ENCODE measurements around the gene DGCR6L. TPM values are rescaled to one million over a fixed set of nuclear protein-coding genes. Genes with fewer than 3 reads are reported as not detected.
"Not testable (repeated sequence)": the region's sequence is repeated elsewhere in the genome, so short reads cannot be mapped to it uniquely, and the experiment has no call there.

DGCR6L gene
- polyA plus RNA-seq, 2 donors: 43.9 to 44.7 TPM

GRCh38 chr22:20316217-20316843 is 3.5 kb downstream of the DGCR6L start:
- Histone ChIP-seq H3K4me3 (ENCODE audit: low read depth in 1 of 2, low read length in 2 of 2) (no peak overlapping the region), H3K36me3 (ENCODE audit: control insufficient read depth in 2 of 2, insufficient read depth in 2 of 2, low read length in 1 of 2) (peaks cover 0 to 2% of the 10 kb centered on the region in 2 donors), H3K9me3 (ENCODE audit: control insufficient read depth in 2 of 2, insufficient read depth in 1 of 2, low read depth in 1 of 2, low read length in 1 of 2) (no peaks in the 10 kb centered on the region), H3K4me1 (ENCODE audit: control insufficient read depth in 2 of 2, insufficient read depth in 2 of 2, low read length in 1 of 2) (peaks cover 6 to 10% of the 10 kb centered on the region in 2 donors), H3K27me3 (ENCODE audit: control insufficient read depth in 1 of 2, insufficient read depth in 2 of 2, low read length in 2 of 2) (no peaks in the 10 kb centered on the region), H3K27ac (ENCODE audit: low read depth in 2 of 2, low read length in 1 of 2) (no peak overlapping the region)
- 88 to 92% methylated on average over 5 to 12 of the region's 12 CpGs for WGBS, 2 donors

DNA sequence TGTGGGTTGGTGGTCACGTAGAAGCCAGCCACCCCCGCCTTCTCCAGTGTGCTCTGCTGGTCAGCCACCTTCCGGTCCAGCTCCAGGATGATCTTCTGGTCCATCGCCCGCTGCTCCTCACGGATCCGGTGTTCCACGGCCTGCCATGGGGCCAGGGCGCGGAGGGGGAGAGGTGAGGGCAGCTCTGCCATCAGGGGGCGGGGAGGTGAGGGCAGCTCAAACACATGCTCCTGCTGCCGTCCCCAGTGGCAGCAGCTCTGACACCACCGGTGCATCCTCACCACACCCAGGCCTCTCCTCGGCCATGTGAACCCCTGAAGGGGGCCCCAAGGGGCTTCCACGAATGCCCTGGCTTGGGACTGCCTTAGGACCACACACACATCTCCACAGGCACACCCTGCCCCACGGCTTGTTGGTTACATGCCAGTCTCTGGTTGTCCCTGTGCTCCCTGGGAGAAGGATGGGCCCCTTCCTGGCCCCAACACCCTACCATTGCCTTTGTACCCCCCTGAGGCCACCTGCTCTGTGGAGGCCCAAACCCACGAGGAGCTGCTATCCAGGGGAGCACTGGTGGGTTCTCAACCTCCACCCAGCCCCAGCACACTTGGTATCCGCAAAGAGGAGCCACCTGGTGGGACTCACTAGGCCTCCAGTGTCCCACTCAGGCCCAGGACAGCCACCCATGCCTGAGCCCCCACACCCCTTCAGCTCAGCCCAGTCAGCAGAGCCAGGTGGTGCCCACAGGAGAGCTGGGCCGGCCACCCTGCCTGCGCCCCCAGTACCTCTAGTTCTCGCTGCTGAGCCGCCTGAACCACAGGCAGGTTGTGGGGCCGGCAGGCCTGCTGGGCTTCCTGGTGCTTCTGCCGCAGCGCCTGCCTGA is 4.3 kb downstream of the DGCR6L start:
- 83 to 87% methylated on average over 24 to 25 of the region's 25 CpGs for WGBS, 2 donors
- Histone ChIP-seq H3K27me3 (ENCODE audit: control insufficient read depth in 1 of 2, insufficient read depth in 2 of 2, low read length in 2 of 2) (no peaks in the 10 kb centered on the region), H3K36me3 (ENCODE audit: control insufficient read depth in 2 of 2, insufficient read depth in 2 of 2, low read length in 1 of 2) (peaks cover 0 to 2% of the 10 kb centered on the region in 2 donors), H3K27ac (ENCODE audit: low read depth in 2 of 2, low read length in 1 of 2) (no peak overlapping the region), H3K4me3 (ENCODE audit: low read depth in 1 of 2, low read length in 2 of 2) (no peak overlapping the region), H3K9me3 (ENCODE audit: control insufficient read depth in 2 of 2, insufficient read depth in 1 of 2, low read depth in 1 of 2, low read length in 1 of 2) (no peaks in the 10 kb centered on the region), H3K4me1 (ENCODE audit: control insufficient read depth in 2 of 2, insufficient read depth in 2 of 2, low read length in 1 of 2) (peaks cover 6 to 7% of the 10 kb centered on the region in 2 donors)

GRCh38 chr22:20314741-20315336 is 5.0 kb downstream of the DGCR6L start:
- H3K9me3 ChIP-seq (ENCODE audit: control insufficient read depth in 2 of 2, insufficient read depth in 1 of 2, low read depth in 1 of 2, low read length in 1 of 2); H3K4me1 ChIP-seq (ENCODE audit: control insufficient read depth in 2 of 2, insufficient read depth in 2 of 2, low read length in 1 of 2); H3K27me3 ChIP-seq (ENCODE audit: control insufficient read depth in 1 of 2, insufficient read depth in 2 of 2, low read length in 2 of 2); H3K27ac ChIP-seq (ENCODE audit: low read depth in 2 of 2, low read length in 1 of 2); H3K4me3 ChIP-seq (ENCODE audit: low read depth in 1 of 2, low read length in 2 of 2); H3K36me3 ChIP-seq (ENCODE audit: control insufficient read depth in 2 of 2, insufficient read depth in 2 of 2, low read length in 1 of 2): not testable (repeated sequence)
- WGBS, 2 donors: 91% methylated on average over 12 of the region's 12 CpGs

DNA sequence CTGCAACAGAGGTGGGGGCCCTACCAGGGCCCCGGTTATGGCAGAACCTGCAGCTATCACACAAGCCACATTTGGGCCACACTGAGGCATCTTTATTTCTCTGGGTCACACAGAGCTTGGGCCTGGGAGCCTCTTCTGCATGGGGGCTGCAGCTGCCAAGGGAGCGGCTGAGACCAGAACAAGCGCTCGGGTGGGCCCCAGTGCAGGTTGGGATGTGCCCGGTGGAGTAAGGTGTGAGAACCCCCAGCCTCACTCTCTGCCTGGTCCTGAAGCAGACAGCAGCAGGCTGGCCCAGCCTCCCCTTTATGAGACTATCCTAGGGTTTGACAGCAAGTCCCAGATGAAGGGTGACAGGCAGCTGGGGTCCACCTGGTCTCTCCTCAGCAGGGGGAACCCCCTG is 5.7 kb downstream of the DGCR6L start:
- H3K27me3 ChIP-seq (ENCODE audit: control insufficient read depth in 1 of 2, insufficient read depth in 2 of 2, low read length in 2 of 2); H3K4me1 ChIP-seq (ENCODE audit: control insufficient read depth in 2 of 2, insufficient read depth in 2 of 2, low read length in 1 of 2); H3K4me3 ChIP-seq (ENCODE audit: low read depth in 1 of 2, low read length in 2 of 2); H3K27ac ChIP-seq (ENCODE audit: low read depth in 2 of 2, low read length in 1 of 2); H3K36me3 ChIP-seq (ENCODE audit: control insufficient read depth in 2 of 2, insufficient read depth in 2 of 2, low read length in 1 of 2); H3K9me3 ChIP-seq (ENCODE audit: control insufficient read depth in 2 of 2, insufficient read depth in 1 of 2, low read depth in 1 of 2, low read length in 1 of 2): not testable (repeated sequence)
- WGBS, 2 donors: 86 to 92% methylated on average over 3 to 5 of the region's 5 CpGs

DNA sequence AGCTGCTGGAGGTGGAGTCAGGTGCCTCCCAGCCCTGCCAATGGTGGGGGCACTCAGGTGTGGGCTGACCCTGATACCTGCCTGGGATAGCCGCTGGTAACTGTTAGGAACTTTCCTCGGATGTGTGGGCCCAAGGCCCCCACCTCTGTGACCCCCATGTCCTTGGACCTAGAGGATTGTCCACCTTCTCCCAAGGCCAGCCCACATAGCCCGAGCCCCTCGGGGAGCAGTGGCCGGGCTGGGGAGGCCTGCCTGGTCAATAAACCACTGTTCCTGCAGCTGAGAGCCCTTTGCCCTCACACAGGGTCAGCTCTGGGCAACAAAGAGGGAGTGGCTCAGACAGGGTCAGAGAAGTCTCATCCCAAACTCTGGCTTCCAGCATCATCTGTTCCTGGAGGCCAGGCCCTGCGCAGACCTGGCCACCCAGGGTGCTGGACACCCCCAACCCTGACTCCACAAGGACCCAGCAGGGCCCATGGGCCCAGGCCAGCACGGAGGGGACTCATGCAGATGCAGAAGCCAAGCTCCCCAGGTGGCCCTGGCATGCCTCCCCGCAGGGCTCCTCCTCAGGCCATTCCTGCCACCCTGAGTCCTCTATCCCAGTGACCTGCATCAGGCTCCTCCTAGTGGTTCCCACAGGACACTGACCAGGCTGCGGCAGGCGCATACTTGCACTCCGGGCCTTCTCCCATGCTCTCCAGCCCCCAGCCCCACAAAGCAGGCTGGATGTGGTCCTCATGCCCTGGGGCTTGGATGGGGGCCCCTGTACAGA is 6.4 kb downstream of the DGCR6L start:
- not testable (repeated sequence) for H3K9me3 ChIP-seq (ENCODE audit: control insufficient read depth in 2 of 2, insufficient read depth in 1 of 2, low read depth in 1 of 2, low read length in 1 of 2); H3K27me3 ChIP-seq (ENCODE audit: control insufficient read depth in 1 of 2, insufficient read depth in 2 of 2, low read length in 2 of 2)

GRCh38 chr22:20312396-20313191 is 7.3 kb downstream of the DGCR6L start:
- no peaks in the 10 kb centered on the region for H3K27me3 ChIP-seq (ENCODE audit: control insufficient read depth in 1 of 2, insufficient read depth in 2 of 2, low read length in 2 of 2)
- WGBS, 2 donors: 80 to 82% methylated on average over 14 of the region's 14 CpGs
- no peaks in the 10 kb centered on the region for H3K9me3 ChIP-seq (ENCODE audit: control insufficient read depth in 2 of 2, insufficient read depth in 1 of 2, low read depth in 1 of 2, low read length in 1 of 2)
- H3K27ac ChIP-seq (ENCODE audit: low read depth in 2 of 2, low read length in 1 of 2): no peak overlapping the region
- H3K4me3 ChIP-seq (ENCODE audit: low read depth in 1 of 2, low read length in 2 of 2): no peak overlapping the region
- peaks cover 6 to 11% of the 10 kb centered on the region in 2 donors for H3K4me1 ChIP-seq (ENCODE audit: control insufficient read depth in 2 of 2, insufficient read depth in 2 of 2, low read length in 1 of 2)
- peaks cover 0 to 2% of the 10 kb centered on the region in 2 donors for H3K36me3 ChIP-seq (ENCODE audit: control insufficient read depth in 2 of 2, insufficient read depth in 2 of 2, low read length in 1 of 2)

More for the DNA sequence above, 6.4 kb downstream of the DGCR6L start:
- not testable (repeated sequence) for H3K4me3 ChIP-seq (ENCODE audit: low read depth in 1 of 2, low read length in 2 of 2); H3K36me3 ChIP-seq (ENCODE audit: control insufficient read depth in 2 of 2, insufficient read depth in 2 of 2, low read length in 1 of 2); H3K27ac ChIP-seq (ENCODE audit: low read depth in 2 of 2, low read length in 1 of 2)
- 85 to 87% methylated on average over 8 to 11 of the region's 11 CpGs for WGBS, 2 donors
- peaks cover 6 to 11% of the 10 kb centered on the region in 2 donors for H3K4me1 ChIP-seq (ENCODE audit: control insufficient read depth in 2 of 2, insufficient read depth in 2 of 2, low read length in 1 of 2)

DNA sequence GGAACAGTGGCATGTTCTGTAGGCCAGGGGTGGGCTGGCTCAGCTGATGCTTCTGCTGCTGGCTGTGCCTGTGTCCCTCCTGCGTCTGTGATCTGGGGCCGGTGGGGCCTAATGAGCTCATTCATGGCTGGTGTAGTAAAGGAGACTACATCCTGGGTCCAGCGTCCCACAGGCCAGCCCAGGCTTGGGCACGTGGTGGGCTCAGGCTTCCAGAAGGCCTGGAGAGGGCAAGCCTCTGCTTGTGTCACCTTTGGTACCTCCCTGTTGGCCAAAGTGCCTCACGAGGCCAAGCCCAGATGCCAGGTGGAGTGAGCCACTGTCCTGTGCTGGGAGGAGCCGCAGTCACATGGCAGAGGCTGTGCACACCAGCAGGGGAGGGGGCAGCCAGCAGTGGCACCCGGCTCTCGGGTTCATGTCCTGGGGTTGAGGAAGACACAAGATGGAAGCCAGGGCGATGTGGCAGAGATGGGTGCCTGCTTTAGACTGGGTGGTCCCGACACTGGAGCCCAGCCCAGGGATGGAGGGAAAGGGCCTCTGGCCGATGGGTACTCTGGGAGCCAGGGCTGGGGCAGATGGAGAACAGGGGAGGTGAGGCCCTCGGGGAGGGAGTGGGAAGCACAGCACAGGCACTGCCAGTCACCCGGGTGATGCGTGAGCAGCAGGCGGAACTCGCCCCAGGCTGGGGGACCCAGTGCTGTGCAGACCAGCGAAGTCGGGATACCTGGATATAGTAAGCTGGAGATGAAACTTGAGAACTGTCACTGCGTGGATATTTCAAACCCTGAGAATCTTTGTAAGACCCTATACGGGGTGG is 8.4 kb downstream of the DGCR6L start:
- not testable (repeated sequence) for H3K4me3 ChIP-seq (ENCODE audit: low read depth in 1 of 2, low read length in 2 of 2); H3K9me3 ChIP-seq (ENCODE audit: control insufficient read depth in 2 of 2, insufficient read depth in 1 of 2, low read depth in 1 of 2, low read length in 1 of 2); H3K27ac ChIP-seq (ENCODE audit: low read depth in 2 of 2, low read length in 1 of 2); H3K4me1 ChIP-seq (ENCODE audit: control insufficient read depth in 2 of 2, insufficient read depth in 2 of 2, low read length in 1 of 2); H3K36me3 ChIP-seq (ENCODE audit: control insufficient read depth in 2 of 2, insufficient read depth in 2 of 2, low read length in 1 of 2); H3K27me3 ChIP-seq (ENCODE audit: control insufficient read depth in 1 of 2, insufficient read depth in 2 of 2, low read length in 2 of 2)
- 80 to 89% methylated on average over 15 to 18 of the region's 20 CpGs for WGBS, 2 donors

DNA sequence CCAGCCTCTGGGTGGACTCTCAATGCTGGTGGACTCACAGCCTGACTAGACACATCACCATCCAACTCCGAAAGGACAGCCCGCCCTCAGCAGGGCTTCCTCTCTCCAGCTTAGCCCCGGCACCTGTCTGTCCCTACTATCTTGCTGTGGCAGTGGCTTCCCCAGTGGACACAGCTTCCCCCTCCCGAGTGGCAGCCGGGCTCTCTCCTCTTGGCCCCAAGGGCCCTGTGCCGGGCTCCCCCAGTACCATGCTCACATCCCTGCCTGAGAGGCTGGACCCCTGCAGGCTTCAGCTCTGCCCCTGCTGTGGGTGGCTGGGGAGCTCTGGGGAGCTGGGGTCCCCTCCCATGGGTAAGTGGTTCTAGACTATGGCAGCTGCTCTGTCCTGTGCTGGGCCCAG is 9.1 kb downstream of the DGCR6L start:
- not testable (repeated sequence) for H3K9me3 ChIP-seq (ENCODE audit: control insufficient read depth in 2 of 2, insufficient read depth in 1 of 2, low read depth in 1 of 2, low read length in 1 of 2); H3K4me1 ChIP-seq (ENCODE audit: control insufficient read depth in 2 of 2, insufficient read depth in 2 of 2, low read length in 1 of 2); H3K36me3 ChIP-seq (ENCODE audit: control insufficient read depth in 2 of 2, insufficient read depth in 2 of 2, low read length in 1 of 2); H3K27ac ChIP-seq (ENCODE audit: low read depth in 2 of 2, low read length in 1 of 2); H3K27me3 ChIP-seq (ENCODE audit: control insufficient read depth in 1 of 2, insufficient read depth in 2 of 2, low read length in 2 of 2); H3K4me3 ChIP-seq (ENCODE audit: low read depth in 1 of 2, low read length in 2 of 2)
- WGBS, 2 donors: 87 to 91% methylated on average over 6 of the region's 6 CpGs

Data from esophagus (tissue), 2 donors.